Neuron (in vitro differentiated cells): ENCODE results near the gene CALB2.

Experiments
- H2AFZ ChIP-seq: one replicate; pipeline ENCODE4 v1.6.1; 2013; ENCODE audit warnings: low read depth, mild to moderate bottlenecking, inconsistent platforms, low read length, moderate library complexity
- H3K27me3 ChIP-seq: one replicate; pipeline ENCODE4 v1.6.1; 2013; ENCODE audit warnings: low read length; ENCODE audit not compliant: insufficient read depth
- H3K36me3 ChIP-seq: one replicate; pipeline ENCODE4 v1.6.1; 2013; ENCODE audit warnings: low read length; ENCODE audit not compliant: insufficient read depth
- H3K4me1 ChIP-seq: one replicate; pipeline ENCODE4 v1.6.1; 2013; ENCODE audit warnings: low read length; ENCODE audit not compliant: insufficient read depth
- H3K4me3 ChIP-seq: 2 replicates; pipeline ENCODE4 v1.5.1; 2013; ENCODE audit warnings: mild to moderate bottlenecking, low read length, moderate library complexity
- H3K9me3 ChIP-seq: one replicate; pipeline ENCODE4 v1.6.1; 2013; ENCODE audit warnings: low read length

The CALB2 gene

GRCh38 chr16:71383054-71383773 lies 24.7 kb downstream of the CALB2 start:
- Histone ChIP-seq H3K4me3 (no peak overlapping the region), H3K36me3 (no peaks in the 10 kb centered on the region), H3K27me3 (no peaks in the 10 kb centered on the region), H3K4me1 (peaks cover 12% of the 10 kb centered on the region), H2AFZ (no peak overlapping the region), H3K9me3 (no peaks in the 10 kb centered on the region)

DNA sequence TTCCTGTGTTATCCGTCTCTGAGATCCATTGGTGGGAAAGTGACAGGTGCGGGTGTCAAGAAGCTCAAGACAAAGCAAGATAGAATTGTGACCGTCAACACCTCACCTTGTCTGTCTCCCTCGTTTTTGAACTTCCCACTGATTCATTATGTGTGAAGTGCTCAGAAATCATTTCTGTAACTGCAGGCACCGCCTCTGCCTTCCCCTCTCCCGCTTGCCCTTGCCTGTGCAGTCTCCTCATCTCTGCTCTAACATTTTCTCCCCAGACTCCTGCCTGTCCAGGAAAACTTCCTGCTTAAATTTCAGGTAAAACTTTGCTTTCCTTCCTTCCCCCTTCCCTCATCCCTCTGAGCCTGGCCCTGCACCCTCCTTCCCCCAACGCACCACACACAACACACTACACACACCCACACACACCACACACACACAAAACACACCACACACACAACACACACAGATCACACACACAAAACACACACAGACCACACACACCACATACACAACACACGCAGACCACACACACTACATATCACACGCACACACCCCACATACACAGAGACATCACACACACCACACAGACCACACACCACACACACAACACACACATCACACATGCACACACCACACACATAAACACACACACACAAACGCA lies 25.7 kb downstream of the CALB2 start:
- no peak overlapping the region for H3K4me3 ChIP-seq
- no peaks in the 10 kb centered on the region for H3K36me3 ChIP-seq
- H3K27me3 ChIP-seq, result no peaks in the 10 kb centered on the region
- no peaks in the 10 kb centered on the region for H3K9me3 ChIP-seq
- peaks cover 12% of the 10 kb centered on the region for H3K4me1 ChIP-seq
- no peak overlapping the region for H2AFZ ChIP-seq

GRCh38 chr16:71387045-71387871 lies 28.7 kb downstream of the CALB2 start:
- Histone ChIP-seq H3K4me1 (peaks cover 12% of the 10 kb centered on the region), H3K27me3 (no peaks in the 10 kb centered on the region), H3K9me3 (no peaks in the 10 kb centered on the region), H3K4me3 (no peak overlapping the region), H2AFZ (no peak overlapping the region), H3K36me3 (no peaks in the 10 kb centered on the region)

- no peaks in the 10 kb centered on the region for H3K36me3 ChIP-seq
- no peaks in the 10 kb centered on the region for H3K4me1 ChIP-seq
- no peaks in the 10 kb centered on the region for H3K27me3 ChIP-seq
- H3K9me3 ChIP-seq, result no peaks in the 10 kb centered on the region
- H2AFZ ChIP-seq, result no peak overlapping the region
- H3K4me3 ChIP-seq, result no peak overlapping the region
Observed at GRCh38 chr16:71389330-71389729, 30.8 kb downstream of the CALB2 start.

DNA sequence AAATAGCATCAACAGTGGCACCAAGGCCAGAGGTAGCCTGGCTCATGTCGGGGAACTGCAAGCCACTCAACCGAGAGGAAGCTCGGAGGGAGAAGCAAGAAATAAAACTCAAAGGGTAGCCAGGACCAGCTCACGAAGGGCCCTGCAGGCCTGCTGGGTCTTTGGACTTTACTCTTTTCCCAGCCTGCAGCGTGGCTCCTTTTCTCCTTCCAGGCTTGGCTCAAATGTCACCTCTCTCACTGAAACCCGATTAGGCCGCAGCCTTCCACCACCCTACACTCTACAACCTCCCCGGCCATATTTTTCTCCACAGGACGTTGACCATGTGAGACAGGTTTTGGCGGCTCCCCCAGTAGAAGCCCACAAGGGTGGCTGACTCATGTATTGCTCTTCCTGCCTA lies 38.1 kb downstream of the CALB2 start:
- no peak overlapping the region for H3K4me3 ChIP-seq
- peaks cover 2% of the 10 kb centered on the region for H3K9me3 ChIP-seq
- H3K27me3 ChIP-seq, result no peaks in the 10 kb centered on the region
- no peaks in the 10 kb centered on the region for H3K36me3 ChIP-seq
- no peak overlapping the region for H2AFZ ChIP-seq
- peaks cover under 1% of the 10 kb centered on the region for H3K4me1 ChIP-seq

DNA sequence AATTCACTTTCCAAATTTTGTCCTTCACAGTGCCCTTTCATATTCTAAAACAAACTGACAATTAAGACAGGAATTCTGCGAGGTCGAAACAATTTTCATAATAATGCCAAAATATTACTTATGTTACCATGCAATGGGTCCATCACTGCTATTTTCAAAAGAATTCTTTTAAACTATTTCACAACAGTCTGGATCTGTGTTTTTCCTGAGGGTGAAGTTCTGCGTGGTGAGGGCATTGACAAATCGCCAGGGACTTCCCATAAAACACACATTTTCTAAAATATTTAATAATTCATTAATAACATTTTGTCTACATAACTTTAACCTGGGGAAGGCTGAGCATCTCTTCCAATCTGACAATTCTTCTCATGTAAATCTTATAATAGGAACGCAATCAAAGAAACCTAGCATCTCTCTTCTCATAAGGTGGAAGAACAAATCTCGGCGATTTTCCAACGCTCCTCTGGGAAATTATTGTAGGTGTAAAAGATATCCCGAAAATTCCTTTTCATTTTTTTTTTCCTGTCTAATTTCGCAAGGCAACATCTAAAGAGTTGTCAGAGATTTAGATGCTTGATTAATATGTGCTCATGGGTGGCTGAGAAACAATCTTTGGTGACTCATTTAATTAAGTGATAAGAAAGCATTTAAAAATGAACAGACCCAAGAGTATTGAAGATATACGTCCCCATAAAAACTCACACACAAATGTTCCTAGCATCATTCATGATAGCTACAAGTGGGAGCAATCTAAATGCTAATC lies 41.5 kb downstream of the CALB2 start:
- Histone ChIP-seq H3K4me3 (no peak overlapping the region), H3K4me1 (peaks cover 11% of the 10 kb centered on the region), H3K27me3 (no peaks in the 10 kb centered on the region)

GRCh38 chr16:71402007-71402406 lies 43.5 kb downstream of the CALB2 start:
- Histone ChIP-seq H3K36me3 (no peaks in the 10 kb centered on the region), H3K27me3 (peaks cover 3% of the 10 kb centered on the region), H2AFZ (no peak overlapping the region), H3K4me1 (peaks cover 11% of the 10 kb centered on the region), H3K4me3 (no peak overlapping the region), H3K9me3 (peaks cover 3% of the 10 kb centered on the region)

More for the DNA sequence above, 41.5 kb downstream of the CALB2 start:
- H3K36me3 ChIP-seq, result no peaks in the 10 kb centered on the region
- H2AFZ ChIP-seq, result no peak overlapping the region
- H3K9me3 ChIP-seq, result peaks cover 4% of the 10 kb centered on the region

DNA sequence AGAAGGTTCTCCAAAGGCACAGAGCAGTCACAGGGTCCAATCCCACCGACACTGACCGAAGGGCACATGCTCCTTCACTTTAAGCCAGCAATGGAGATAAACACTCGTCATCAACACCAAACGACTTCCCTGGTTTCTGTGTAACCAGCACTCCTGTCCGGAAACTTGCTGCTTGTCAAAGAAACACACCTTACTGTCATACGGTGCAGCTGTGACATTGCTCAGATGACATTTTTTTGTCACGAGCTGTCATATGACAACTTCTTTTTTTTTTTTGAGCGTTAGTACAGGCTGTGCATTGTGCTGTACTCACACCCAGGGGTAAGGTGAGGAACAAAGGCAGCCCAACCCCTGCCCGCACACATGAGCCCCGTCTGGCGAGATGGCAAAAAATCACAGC lies 44.2 kb downstream of the CALB2 start:
- H3K4me1 ChIP-seq, result peaks cover 11% of the 10 kb centered on the region
- H3K36me3 ChIP-seq, result no peaks in the 10 kb centered on the region
- no peak overlapping the region for H2AFZ ChIP-seq
- H3K27me3 ChIP-seq, result peaks cover 6% of the 10 kb centered on the region
- peaks cover 3% of the 10 kb centered on the region for H3K9me3 ChIP-seq
- no peak overlapping the region for H3K4me3 ChIP-seq

DNA sequence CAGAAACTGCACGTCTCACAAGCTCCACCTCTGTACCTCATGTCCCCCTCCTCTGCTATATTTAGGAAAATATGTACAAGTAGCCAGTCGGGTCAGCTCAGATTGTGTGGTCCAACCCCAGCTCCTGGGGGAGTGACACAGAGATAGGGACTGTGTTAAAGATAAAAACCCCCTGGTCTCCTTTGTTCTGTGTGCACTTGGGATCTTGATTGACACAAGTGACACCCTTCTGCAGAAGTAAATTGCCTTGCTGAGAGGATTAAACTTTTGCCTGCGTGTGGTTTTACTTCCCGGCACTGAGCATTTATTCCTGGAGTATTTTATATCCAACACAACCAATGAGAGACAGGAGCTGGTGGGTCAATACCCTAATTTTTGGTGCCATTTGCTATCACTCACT lies 45.8 kb downstream of the CALB2 start:
- H3K36me3 ChIP-seq, result no peaks in the 10 kb centered on the region
- H3K9me3 ChIP-seq, result peaks cover 3% of the 10 kb centered on the region

GRCh38 chr16:71406316-71406715 lies 47.8 kb downstream of the CALB2 start:
- Histone ChIP-seq H3K4me1 (peaks cover 11% of the 10 kb centered on the region), H3K4me3 (no peak overlapping the region), H3K9me3 (peaks cover 3% of the 10 kb centered on the region), H3K36me3 (no peaks in the 10 kb centered on the region), H3K27me3 (peaks cover 16% of the 10 kb centered on the region), H2AFZ (no peak overlapping the region)

More for the DNA sequence above, 45.8 kb downstream of the CALB2 start:
- Histone ChIP-seq H3K27me3 (peaks cover 6% of the 10 kb centered on the region), H3K4me3 (no peak overlapping the region), H3K4me1 (peaks cover 11% of the 10 kb centered on the region), H2AFZ (no peak overlapping the region)

GRCh38 chr16:71406724-71407123 lies 48.2 kb downstream of the CALB2 start:
- no peak overlapping the region for H3K4me3 ChIP-seq
- H3K4me1 ChIP-seq, result peaks cover 9% of the 10 kb centered on the region
- H3K9me3 ChIP-seq, result peaks cover 3% of the 10 kb centered on the region
- no peak overlapping the region for H2AFZ ChIP-seq
- H3K36me3 ChIP-seq, result no peaks in the 10 kb centered on the region
- peaks cover 16% of the 10 kb centered on the region for H3K27me3 ChIP-seq

GRCh38 chr16:71407731-71408130 lies 49.2 kb downstream of the CALB2 start:
- no peaks in the 10 kb centered on the region for H3K4me1 ChIP-seq
- no peak overlapping the region for H2AFZ ChIP-seq
- no peak overlapping the region for H3K4me3 ChIP-seq
- peaks cover 3% of the 10 kb centered on the region for H3K9me3 ChIP-seq
- no peaks in the 10 kb centered on the region for H3K36me3 ChIP-seq
- peaks cover 16% of the 10 kb centered on the region for H3K27me3 ChIP-seq
